Measurements from ENCODE around the gene DRC7.
"Not testable (repeated sequence)": the region's sequence is repeated elsewhere in the genome, so short reads cannot be mapped to it uniquely, and the experiment has no call there.

The DRC7 gene

DNA sequence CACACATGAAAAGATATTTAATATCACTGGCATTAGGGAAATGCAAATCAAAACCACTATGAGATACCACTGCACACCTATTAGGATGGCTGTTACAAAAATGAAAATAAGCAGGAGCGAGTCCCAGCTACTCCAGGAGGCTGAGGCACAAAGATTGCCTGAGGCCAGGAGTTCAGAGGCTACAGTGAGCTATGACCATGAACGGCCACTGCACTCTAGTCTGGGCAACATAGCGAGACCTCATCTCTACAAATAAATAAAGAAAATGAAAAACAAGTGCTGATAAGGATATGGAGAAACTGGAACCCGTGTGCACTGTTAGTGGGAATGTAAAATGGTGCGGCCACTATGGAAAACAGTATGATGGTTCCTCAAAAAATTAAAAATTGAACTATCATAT, 84.1 kb downstream of the DRC7 start:
- H3K36me3 ChIP-seq (ENCODE audit: control insufficient read depth in 5 of 5, insufficient read depth in 5 of 5, low read length in 5 of 5), result peaks cover 0 to 27% (median 16%) of the 10 kb centered on the region in 5 donors
- no peak overlapping the region for H3K9ac ChIP-seq (ENCODE audit: low read length in 5 of 5)
- no peaks in the 10 kb centered on the region for H3K9me3 ChIP-seq (ENCODE audit: control insufficient read depth in 5 of 5, low read length in 5 of 5)
- H3K4me3 ChIP-seq (ENCODE audit: low read depth in 1 of 5, low read length in 5 of 5), result no peak overlapping the region
- H3K27ac ChIP-seq (ENCODE audit: low read depth, low read length), result no peak overlapping the region
- peaks cover 3 to 17% (median 11%) of the 10 kb centered on the region in 5 donors for H3K4me1 ChIP-seq (ENCODE audit: control insufficient read depth in 5 of 5, insufficient read depth in 5 of 5, low read length in 5 of 5)
- H3K27me3 ChIP-seq (ENCODE audit: control insufficient read depth in 5 of 5, insufficient read depth in 4 of 5, low read length in 5 of 5), result no peaks in the 10 kb centered on the region

DNA sequence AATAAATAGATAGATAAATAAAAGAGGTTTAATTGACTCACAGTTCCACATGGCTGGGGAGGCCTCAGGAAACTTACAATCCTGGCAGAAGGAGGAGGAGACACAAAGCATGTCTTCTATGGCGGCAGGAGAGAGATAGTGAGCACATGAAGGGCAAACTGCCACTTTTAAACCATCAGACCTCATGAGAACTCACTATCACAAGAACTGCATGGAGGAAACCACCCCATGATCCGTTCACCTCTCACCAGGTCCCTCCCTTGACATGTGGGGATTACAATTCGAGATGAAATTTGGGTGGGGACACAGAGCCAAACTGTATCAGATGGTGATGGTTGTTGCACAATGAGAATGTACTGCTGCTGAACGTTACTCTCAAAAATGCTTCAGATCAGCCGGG, 85.2 kb downstream of the DRC7 start:
- not testable (repeated sequence) for H3K4me3 ChIP-seq (ENCODE audit: low read depth in 1 of 5, low read length in 5 of 5); H3K9ac ChIP-seq (ENCODE audit: low read length in 5 of 5); H3K27ac ChIP-seq (ENCODE audit: low read depth, low read length); H3K27me3 ChIP-seq (ENCODE audit: control insufficient read depth in 5 of 5, insufficient read depth in 4 of 5, low read length in 5 of 5); H3K9me3 ChIP-seq (ENCODE audit: control insufficient read depth in 5 of 5, low read length in 5 of 5)
- peaks cover 0 to 37% (median 23%) of the 10 kb centered on the region in 5 donors for H3K36me3 ChIP-seq (ENCODE audit: control insufficient read depth in 5 of 5, insufficient read depth in 5 of 5, low read length in 5 of 5)
- H3K4me1 ChIP-seq (ENCODE audit: control insufficient read depth in 5 of 5, insufficient read depth in 5 of 5, low read length in 5 of 5), result peaks cover 3 to 24% (median 11%) of the 10 kb centered on the region in 5 donors

DNA sequence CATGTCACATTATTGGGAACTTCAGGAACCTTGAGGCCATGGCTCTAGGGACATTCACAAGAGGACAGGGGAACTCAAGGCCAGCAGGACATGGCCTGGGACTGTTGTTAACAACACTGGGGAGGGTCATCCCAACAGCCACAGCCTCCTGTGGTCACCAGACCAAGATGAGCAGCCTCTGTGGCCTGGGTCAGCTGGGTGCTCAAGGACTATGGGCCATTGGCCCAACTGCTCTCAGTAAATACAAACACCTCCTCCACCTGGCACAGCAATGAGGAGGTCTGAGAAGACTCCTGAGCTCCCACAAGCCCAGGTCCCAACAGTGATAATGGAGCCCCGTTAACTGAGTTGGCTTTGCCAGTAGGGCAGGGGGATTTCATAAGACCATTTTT, 86.7 kb downstream of the DRC7 start:
- no peak overlapping the region for H3K9ac ChIP-seq (ENCODE audit: low read length in 5 of 5)
- no peak overlapping the region for H3K27ac ChIP-seq (ENCODE audit: low read depth, low read length)
- no peak overlapping the region for H3K4me3 ChIP-seq (ENCODE audit: low read depth in 1 of 5, low read length in 5 of 5)

More for the DNA sequence above, 86.7 kb downstream of the DRC7 start:
- H3K4me1 ChIP-seq (ENCODE audit: control insufficient read depth in 5 of 5, insufficient read depth in 5 of 5, low read length in 5 of 5), result peaks cover 3 to 26% (median 14%) of the 10 kb centered on the region in 5 donors
- H3K9me3 ChIP-seq (ENCODE audit: control insufficient read depth in 5 of 5, low read length in 5 of 5), result no peaks in the 10 kb centered on the region
- H3K36me3 ChIP-seq (ENCODE audit: control insufficient read depth in 5 of 5, insufficient read depth in 5 of 5, low read length in 5 of 5), result peaks cover 0 to 36% (median 29%) of the 10 kb centered on the region in 5 donors
- no peaks in the 10 kb centered on the region for H3K27me3 ChIP-seq (ENCODE audit: control insufficient read depth in 5 of 5, insufficient read depth in 4 of 5, low read length in 5 of 5)

All from subcutaneous abdominal adipose tissue (tissue), 5 donors.